ENCODE measurements around the gene CEP120.

The CEP120 gene

GRCh38 chr5:123455095-123455494 is 31.9 kb upstream of the CEP120 start:
- no peaks in the 10 kb centered on the region for H3K27me3 ChIP-seq (ENCODE audit: insufficient read depth, low read length, poor library complexity, severe bottlenecking)
- H3K9me3 ChIP-seq (ENCODE audit: insufficient read depth, low read depth, low read length): no peaks in the 10 kb centered on the region
- H3K9me2 ChIP-seq (replicated peaks; ENCODE audit: low read depth, low read length): no peaks in the 10 kb centered on the region
- no peak overlapping the region for H2AFZ ChIP-seq (ENCODE audit: low read length)
- no peak overlapping the region for H3K4me2 ChIP-seq (ENCODE audit: low read depth, low read length, poor library complexity, severe bottlenecking)
- H3F3A ChIP-seq (ENCODE audit: low read depth): no peaks in the 10 kb centered on the region
- H3K36me3 ChIP-seq (ENCODE audit: insufficient read depth, low read length): no peaks in the 10 kb centered on the region
- TF ChIP-seq CTCF (conservative IDR thresholded peaks at IDR 0.05; ENCODE audit: low read length) (no peak), EZH2phosphoT487 (IDR thresholded peaks at IDR 0.05; ENCODE audit: borderline replicate concordance) (no peak)
- H3K9ac ChIP-seq (ENCODE audit: low read depth, low read length, poor library complexity, severe bottlenecking): no peak overlapping the region
- no peaks in the 10 kb centered on the region for H3K4me1 ChIP-seq (ENCODE audit: insufficient read depth, low read length, poor library complexity, severe bottlenecking)
- no peak overlapping the region for H3K4me3 ChIP-seq (ENCODE audit: low read length, poor library complexity, severe bottlenecking)
- no peaks in the 10 kb centered on the region for H4K20me1 ChIP-seq (ENCODE audit: insufficient read depth, low read length, poor library complexity, severe bottlenecking)
- no peaks in the 10 kb centered on the region for H3K79me2 ChIP-seq (ENCODE audit: insufficient read depth, low read length)

GRCh38 chr5:123454259-123454911 is 31.2 kb upstream of the CEP120 start:
- no peak overlapping the region for H2AFZ ChIP-seq (ENCODE audit: low read length)
- no peak overlapping the region for H3K4me2 ChIP-seq (ENCODE audit: low read depth, low read length, poor library complexity, severe bottlenecking)
- no peaks in the 10 kb centered on the region for H3K79me2 ChIP-seq (ENCODE audit: insufficient read depth, low read length)

GRCh38 chr5:123452401-123452800 is 29.2 kb upstream of the CEP120 start:
- Histone ChIP-seq H3K36me3 (ENCODE audit: insufficient read depth, low read length) (no peaks in the 10 kb centered on the region), H2AFZ (ENCODE audit: low read length) (no peak overlapping the region), H3K79me2 (ENCODE audit: insufficient read depth, low read length) (no peaks in the 10 kb centered on the region), H3F3A (ENCODE audit: low read depth) (no peaks in the 10 kb centered on the region), H3K9me2 (replicated peaks; ENCODE audit: low read depth, low read length) (no peaks in the 10 kb centered on the region), H3K4me3 (ENCODE audit: low read length, poor library complexity, severe bottlenecking) (no peak overlapping the region), H4K20me1 (ENCODE audit: insufficient read depth, low read length, poor library complexity, severe bottlenecking) (no peaks in the 10 kb centered on the region), H3K4me2 (ENCODE audit: low read depth, low read length, poor library complexity, severe bottlenecking) (no peak overlapping the region), H3K4me1 (ENCODE audit: insufficient read depth, low read length, poor library complexity, severe bottlenecking) (no peaks in the 10 kb centered on the region), H3K27me3 (ENCODE audit: insufficient read depth, low read length, poor library complexity, severe bottlenecking) (no peaks in the 10 kb centered on the region), H3K9ac (ENCODE audit: low read depth, low read length, poor library complexity, severe bottlenecking) (no peak overlapping the region), H3K9me3 (ENCODE audit: insufficient read depth, low read depth, low read length) (no peaks in the 10 kb centered on the region)
- TF ChIP-seq EZH2phosphoT487 (IDR thresholded peaks at IDR 0.05; ENCODE audit: borderline replicate concordance) (no peak), CTCF (conservative IDR thresholded peaks at IDR 0.05; ENCODE audit: low read length) (no peak)

More at GRCh38 chr5:123454259-123454911, 31.2 kb upstream of the CEP120 start:
- Histone ChIP-seq H3K4me1 (ENCODE audit: insufficient read depth, low read length, poor library complexity, severe bottlenecking) (no peaks in the 10 kb centered on the region), H3K4me3 (ENCODE audit: low read length, poor library complexity, severe bottlenecking) (no peak overlapping the region), H3K9me2 (replicated peaks; ENCODE audit: low read depth, low read length) (no peaks in the 10 kb centered on the region), H4K20me1 (ENCODE audit: insufficient read depth, low read length, poor library complexity, severe bottlenecking) (no peaks in the 10 kb centered on the region), H3K27me3 (ENCODE audit: insufficient read depth, low read length, poor library complexity, severe bottlenecking) (no peaks in the 10 kb centered on the region), H3F3A (ENCODE audit: low read depth) (no peaks in the 10 kb centered on the region), H3K9ac (ENCODE audit: low read depth, low read length, poor library complexity, severe bottlenecking) (no peak overlapping the region), H3K9me3 (ENCODE audit: insufficient read depth, low read depth, low read length) (no peaks in the 10 kb centered on the region), H3K36me3 (ENCODE audit: insufficient read depth, low read length) (no peaks in the 10 kb centered on the region)
- TF ChIP-seq CTCF (conservative IDR thresholded peaks at IDR 0.05; ENCODE audit: low read length) (no peak), EZH2phosphoT487 (IDR thresholded peaks at IDR 0.05; ENCODE audit: borderline replicate concordance) (no peak)
